Liver (tissue), 3 donors: ENCODE results near the gene DNMT3A.

Source experiments
- ATF3 ChIP-seq: IDR thresholded peaks from 2 replicates; pipeline ENCODE4 v1.6.1; 2016; ENCODE audit warnings: antibody characterized with exemption
- CTCF ChIP-seq: fragments of 150-350 bp; IDR thresholded peaks from 2 replicates; pipeline ENCODE4 v1.5.1; 2017; ENCODE audit warnings: improper control_type of control experiment, low read depth, low read length; ENCODE audit not compliant: missing input control
- EGR1 ChIP-seq, 2 donors: IDR thresholded peaks; 2 replicates each; pipeline ENCODE4 v1.6.1; 2016 to 2018; ENCODE audit warnings: antibody characterized with exemption in 2 of 2, low read depth in 2 of 2
- GABPA ChIP-seq, 2 donors: IDR thresholded peaks in 1 of 2; conservative IDR thresholded peaks in 1 of 2; 2 replicates each; pipeline ENCODE4 v1.6.1; 2016; ENCODE audit warnings: antibody characterized with exemption in 2 of 2, mild to moderate bottlenecking in 1 of 2, moderate library complexity in 1 of 2
- HNF4G ChIP-seq: IDR thresholded peaks from 2 replicates; pipeline ENCODE4 v1.6.1; 2016; ENCODE audit warnings: antibody characterized with exemption
- JUND ChIP-seq, 2 donors: IDR thresholded peaks; 2 replicates each; pipeline ENCODE4 v1.6.1; 2016; ENCODE audit warnings: antibody characterized with exemption in 2 of 2
- RAD21 ChIP-seq, 2 donors: IDR thresholded peaks; 2 replicates each; pipeline ENCODE4 v1.6.1; 2016; ENCODE audit warnings: antibody characterized with exemption in 2 of 2, mild to moderate bottlenecking in 2 of 2
- REST ChIP-seq: IDR thresholded peaks from 2 replicates; pipeline ENCODE4 v1.6.1; 2016; ENCODE audit warnings: antibody characterized with exemption, mild to moderate bottlenecking
- SP1 ChIP-seq: IDR thresholded peaks from 2 replicates; pipeline ENCODE4 v1.6.1; 2018; ENCODE audit warnings: antibody characterized with exemption, mild to moderate bottlenecking
- TAF1 ChIP-seq: conservative IDR thresholded peaks from 2 replicates; pipeline ENCODE4 v1.6.1; 2016; ENCODE audit warnings: antibody characterized with exemption, mild to moderate bottlenecking
- YY1 ChIP-seq: IDR thresholded peaks from 2 replicates; pipeline ENCODE4 v1.6.1; 2016; ENCODE audit warnings: antibody characterized with exemption, mild to moderate bottlenecking
- donor health status: healthy.
- donor health status: healthy.

- TF ChIP-seq CTCF: no peak
- TF ChIP-seq JUND (IDR thresholded peaks at IDR 0.05): no peak
- no peak for TF ChIP-seq RAD21 (IDR thresholded peaks at IDR 0.05)
- TF ChIP-seq GABPA (IDR thresholded peaks at IDR 0.05 in 1 of 2, conservative IDR thresholded peaks at IDR 0.05 in 1 of 2): no peak
- TF ChIP-seq SP1: no peak
- TF ChIP-seq ATF3: no peak
- TF ChIP-seq HNF4G: no peak
- TF ChIP-seq REST: no peak
- no peak for TF ChIP-seq EGR1 (IDR thresholded peaks at IDR 0.05; ENCODE audit: low read depth in 2 of 2)
- TF ChIP-seq YY1: no peak
- no peak for TF ChIP-seq TAF1
Observed at GRCh38 chr2:25285265-25286024, 56.3 kb downstream of the DNMT3A start.
